ENCODE results near the gene GPR17. TPM values are rescaled to one million over a fixed set of nuclear protein-coding genes. Genes with fewer than 3 reads are reported as not detected.

The GPR17 gene
- total RNA-seq, 4 donors from 2014 or later: not detected

DNA sequence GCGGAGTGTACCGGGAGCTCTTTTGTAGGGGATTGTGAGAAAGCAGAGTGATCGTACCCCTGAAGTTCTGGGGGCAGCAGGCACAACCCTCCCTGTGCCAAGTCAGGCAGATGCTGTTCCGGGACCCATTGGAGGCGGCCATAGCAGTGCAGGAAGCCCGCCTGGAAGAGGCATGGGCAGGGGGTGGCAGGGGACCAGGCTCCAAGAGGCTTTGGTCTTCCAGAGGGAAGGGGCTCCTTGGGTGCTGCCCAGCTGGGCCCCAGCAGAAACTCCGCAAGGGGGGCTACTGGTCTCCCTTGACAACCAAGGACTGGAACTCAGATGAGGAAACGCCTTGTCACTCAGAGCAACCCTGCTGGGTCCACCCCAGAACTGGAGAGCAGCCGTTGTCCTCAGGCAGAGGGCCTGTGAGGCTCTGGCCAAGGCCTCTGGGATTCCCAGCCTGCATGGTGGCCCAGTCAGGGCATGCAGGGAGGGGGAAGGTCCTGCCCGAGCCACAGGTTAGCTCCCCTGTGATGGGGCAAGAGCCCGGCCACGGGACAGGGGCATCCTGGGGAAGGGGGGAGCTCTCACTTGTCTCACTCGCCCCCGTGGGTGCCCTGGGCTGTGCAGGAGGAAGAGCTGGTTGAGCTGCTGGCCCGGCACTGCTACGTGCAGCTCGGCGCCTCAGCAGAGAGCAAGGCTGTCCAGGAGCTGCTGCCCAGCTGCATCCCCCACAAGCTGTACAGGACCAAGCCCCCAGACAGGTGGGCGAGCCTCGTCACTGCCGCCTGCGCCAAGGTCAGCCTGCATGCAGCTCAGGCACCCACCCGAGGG lies 21.0 kb upstream of the GPR17 start:
- H3K4me1 ChIP-seq: no peaks in the 10 kb centered on the region
- DNase-seq: no peak
- TF ChIP-seq, protein P1, sequence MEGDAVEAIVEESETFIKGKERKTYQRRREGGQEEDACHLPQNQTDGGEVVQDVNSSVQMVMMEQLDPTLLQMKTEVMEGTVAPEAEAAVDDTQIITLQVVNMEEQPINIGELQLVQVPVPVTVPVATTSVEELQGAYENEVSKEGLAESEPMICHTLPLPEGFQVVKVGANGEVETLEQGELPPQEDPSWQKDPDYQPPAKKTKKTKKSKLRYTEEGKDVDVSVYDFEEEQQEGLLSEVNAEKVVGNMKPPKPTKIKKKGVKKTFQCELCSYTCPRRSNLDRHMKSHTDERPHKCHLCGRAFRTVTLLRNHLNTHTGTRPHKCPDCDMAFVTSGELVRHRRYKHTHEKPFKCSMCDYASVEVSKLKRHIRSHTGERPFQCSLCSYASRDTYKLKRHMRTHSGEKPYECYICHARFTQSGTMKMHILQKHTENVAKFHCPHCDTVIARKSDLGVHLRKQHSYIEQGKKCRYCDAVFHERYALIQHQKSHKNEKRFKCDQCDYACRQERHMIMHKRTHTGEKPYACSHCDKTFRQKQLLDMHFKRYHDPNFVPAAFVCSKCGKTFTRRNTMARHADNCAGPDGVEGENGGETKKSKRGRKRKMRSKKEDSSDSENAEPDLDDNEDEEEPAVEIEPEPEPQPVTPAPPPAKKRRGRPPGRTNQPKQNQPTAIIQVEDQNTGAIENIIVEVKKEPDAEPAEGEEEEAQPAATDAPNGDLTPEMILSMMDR (IDR thresholded peaks at IDR 0.05): no peak
- TF ChIP-seq POLR2A (IDR thresholded peaks at IDR 0.05): no peak
- no peak overlapping the region for H3K4me3 ChIP-seq
- 80 to 100% methylated on average over 1 of the region's 23 CpGs for WGBS, 2 donors
- no peaks in the 10 kb centered on the region for H3K9me3 ChIP-seq
- H3K27me3 ChIP-seq: peaks cover 0 to 43% (median 0%) of the 10 kb centered on the region in 4 donors
- H3K36me3 ChIP-seq: no peaks in the 10 kb centered on the region
- intact Hi-C loops (cut with DNase I): no loop called here
- no peak overlapping the region for H3K27ac ChIP-seq

DNA sequence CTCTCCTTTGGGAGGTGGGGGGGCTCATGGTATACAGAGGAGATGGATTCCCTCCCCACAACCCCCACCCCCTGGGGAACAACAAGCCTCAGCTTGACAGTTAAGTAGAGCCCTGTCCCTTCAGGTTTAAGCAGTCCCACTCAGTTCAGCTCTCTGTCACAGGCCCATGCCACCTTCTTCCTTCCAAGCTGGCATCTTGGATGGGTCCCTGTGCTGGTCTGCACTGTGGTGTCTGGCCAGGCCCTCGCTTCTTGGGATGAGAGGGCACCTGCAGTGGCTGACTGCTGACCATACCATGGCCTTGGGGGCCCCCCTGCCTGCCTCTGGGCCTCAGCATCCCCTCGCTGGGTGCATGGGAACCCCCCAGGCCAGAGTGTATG lies 20.4 kb upstream of the GPR17 start:
- Histone ChIP-seq H3K9me3 (no peaks in the 10 kb centered on the region), H3K36me3 (no peaks in the 10 kb centered on the region), H3K4me1 (peaks cover 0 to 2% (median 0%) of the 10 kb centered on the region in 3 donors), H3K27ac (no peak overlapping the region), H3K4me3 (no peak overlapping the region), H3K27me3 (peaks cover 0 to 39% (median 0%) of the 10 kb centered on the region in 4 donors)
- TF ChIP-seq POLR2A (IDR thresholded peaks at IDR 0.05): no peak
- TF ChIP-seq, protein P1 (IDR thresholded peaks at IDR 0.05): no peak
- intact Hi-C loops (cut with DNase I): no loop called here
- no peak for DNase-seq
- whole genome bisulfite sequencing, 2 donors: 50 to 95% methylated on average over 2 of the region's 2 CpGs

- 48 to 49% methylated on average over 10 of the region's 12 CpGs for WGBS, 2 donors
- Histone ChIP-seq H3K4me3 (no peak overlapping the region), H3K4me1 (peaks cover 0 to 9% (median 0%) of the 10 kb centered on the region in 3 donors), H3K27ac (no peak overlapping the region), H3K36me3 (no peaks in the 10 kb centered on the region), H3K27me3 (peaks cover 0 to 39% (median 0%) of the 10 kb centered on the region in 4 donors), H3K9me3 (no peaks in the 10 kb centered on the region)
- TF ChIP-seq, protein P1 (IDR thresholded peaks at IDR 0.05): no peak
- no peak for TF ChIP-seq POLR2A (IDR thresholded peaks at IDR 0.05)
- DNase-seq: no peak
- intact Hi-C loops (cut with DNase I): no loop called here
Observed at GRCh38 chr2:127626175-127626574, 19.8 kb upstream of the GPR17 start.

DNA sequence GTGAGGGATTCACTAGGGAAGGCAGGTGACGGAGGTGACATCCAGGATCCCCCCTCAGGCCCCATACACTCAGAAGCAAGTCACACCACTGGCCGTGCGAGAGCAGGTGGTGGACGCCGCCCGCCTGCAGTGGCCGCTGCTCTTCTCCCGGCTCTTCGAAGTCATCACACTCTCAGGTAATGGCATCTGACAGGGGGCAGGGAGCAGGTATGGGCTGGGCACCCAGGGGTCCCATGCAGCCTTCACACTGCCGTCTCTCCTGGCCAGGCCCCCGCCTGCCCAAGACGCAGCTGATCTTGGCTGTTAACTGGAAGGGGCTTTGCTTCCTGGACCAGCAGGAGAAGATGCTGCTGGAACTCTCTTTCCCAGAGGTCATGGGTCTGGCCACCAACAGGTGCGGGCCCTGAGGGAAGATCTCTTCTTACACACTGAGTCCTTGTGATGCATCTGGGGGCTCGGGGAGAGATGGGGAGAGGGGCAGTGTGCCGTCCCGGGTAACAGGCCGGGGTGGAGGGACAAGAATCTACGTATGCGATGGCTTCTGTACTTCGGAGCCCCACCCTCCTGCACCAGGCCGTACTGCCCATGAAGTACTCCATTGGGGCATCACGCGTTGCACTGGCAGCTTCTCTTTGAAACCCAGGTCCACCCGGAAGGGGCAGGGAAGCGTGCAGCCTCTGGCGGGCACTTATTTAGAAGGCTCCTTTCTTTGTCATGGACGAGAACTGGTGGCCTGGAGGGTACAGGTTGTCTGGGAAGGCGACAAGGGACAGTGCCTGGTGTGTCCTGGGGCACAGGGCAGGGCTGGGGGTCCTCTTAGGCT lies 18.8 kb upstream of the GPR17 start:
- Histone ChIP-seq H3K36me3 (no peaks in the 10 kb centered on the region), H3K9me3 (no peaks in the 10 kb centered on the region), H3K4me3 (no peak overlapping the region), H3K4me1 (peaks cover 0 to 13% (median 0%) of the 10 kb centered on the region in 3 donors), H3K27ac (no peak overlapping the region), H3K27me3 (peaks cover 0 to 39% (median 0%) of the 10 kb centered on the region in 4 donors)
- no peak for TF ChIP-seq POLR2A (IDR thresholded peaks at IDR 0.05)
- TF ChIP-seq, protein P1 (IDR thresholded peaks at IDR 0.05): no peak
- intact Hi-C loops (cut with DNase I): no loop called here
- no peak for DNase-seq
- WGBS, 2 donors: 83 to 93% methylated on average over 9 to 10 of the region's 28 CpGs

Measured in esophagus squamous epithelium (tissue), 5 donors.